HG03378 (cell line): ENCODE measurements around the gene GAL3ST2.
"Not testable (repeated sequence)": the region's sequence is repeated elsewhere in the genome, so short reads cannot be mapped to it uniquely, and the experiment has no call there.

Experiments used
- ATAC-seq: cut with Tn5 transposase; IDR thresholded peaks from one replicate; pipeline ENCODE4 v1.9.1; 2021; ENCODE audit warnings: mild to moderate bottlenecking, moderate library complexity; ENCODE audit not compliant: unreplicated experiment

Gene GAL3ST2

GRCh38 chr2:241767464-241768250 is 9.0 kb upstream of the GAL3ST2 start:
- ATAC-seq: no peak

GRCh38 chr2:241768251-241768711 is 8.3 kb upstream of the GAL3ST2 start:
- ATAC-seq: no peak

- no peak for ATAC-seq
Measured at GRCh38 chr2:241768850-241769249, 7.8 kb upstream of the GAL3ST2 start.

- ATAC-seq: no peak
Measured at GRCh38 chr2:241769819-241770184, 6.8 kb upstream of the GAL3ST2 start.

GRCh38 chr2:241770185-241770935 is 6.3 kb upstream of the GAL3ST2 start:
- no peak for ATAC-seq

GRCh38 chr2:241770936-241771285 is 5.7 kb upstream of the GAL3ST2 start:
- ATAC-seq: no peak

- ATAC-seq: no peak
Measured at GRCh38 chr2:241771286-241772062, 5.1 kb upstream of the GAL3ST2 start.

- no peak for ATAC-seq
Measured at GRCh38 chr2:241772063-241772499, 4.5 kb upstream of the GAL3ST2 start.

- ATAC-seq: no peak
Measured at GRCh38 chr2:241773511-241774418, 2.9 kb upstream of the GAL3ST2 start.

- ATAC-seq: no peak
Measured at GRCh38 chr2:241774419-241775222, 2.0 kb upstream of the GAL3ST2 start.

GRCh38 chr2:241775223-241776177 is 1.1 kb upstream of the GAL3ST2 start:
- no peak for ATAC-seq

- no peak for ATAC-seq
Measured at GRCh38 chr2:241777170-241777685, 606 bp downstream of the GAL3ST2 start.

GRCh38 chr2:241777686-241778627 is 1.3 kb downstream of the GAL3ST2 start:
- no peak for ATAC-seq

- no peak for ATAC-seq
Measured at GRCh38 chr2:241780939-241781569, 4.4 kb downstream of the GAL3ST2 start.

GRCh38 chr2:241782053-241782452 is 5.4 kb downstream of the GAL3ST2 start:
- ATAC-seq: not testable (repeated sequence)

GRCh38 chr2:241788135-241788534 is 11.5 kb downstream of the GAL3ST2 start:
- no peak for ATAC-seq

GRCh38 chr2:241788572-241788971 is 11.9 kb downstream of the GAL3ST2 start:
- no peak for ATAC-seq
